GM10248 (cell line): Measurements from ENCODE around the gene AOC2.

Experiments used
- CTCF ChIA-PET: fragments of 300-600 bp; sonication (Branson Sonifier 250); formaldehyde crosslinking; extraction: SDS; loops from one replicate; lab custom pipeline; 2021; ENCODE audit warnings: antibody characterized with exemption; lab: Yijun Ruan, JAX
- POLR2A ChIA-PET: fragments of 350-650 bp; sonication (Branson Sonifier 250); formaldehyde crosslinking; extraction: SDS; loops from one replicate; lab custom pipeline; 2020; ENCODE audit warnings: antibody characterized with exemption; lab: Yijun Ruan, JAX
- DNase-seq: peaks from one replicate; pipeline ENCODE4 v3.0.0; 2012; ENCODE audit errors: extremely low spot score
- CTCF ChIP-seq: IDR thresholded peaks from 2 replicates; pipeline ENCODE4 v1.5.1; 2012; ENCODE audit warnings: mild to moderate bottlenecking, low read depth; ENCODE audit errors: extremely low read depth, missing control alignments, control extremely low read depth

AOC2 gene

GRCh38 chr17:42844271-42844670 is at the start of gene AOC2:
Gene AOC2 (plus strand): TSS chr17:42844580. CDS start chr17:42844627, 47 bp downstream.
- DNase-seq, result no peak
- CTCF ChIA-PET, result interaction anchor here (1.4 to 3.2 kb wide), 4 partner anchors 9 to 154 kb away, joined by 4 to 26 read pairs (median 12); partner anchors contain the start of genes BECN1, PSME3 and RPL27
- no peak for TF ChIP-seq CTCF
- POLR2A ChIA-PET, result no interaction called here

GRCh38 chr17:42795061-42795460 is 49.3 kb upstream of the AOC2 start:
- ChIA-PET POLR2A (no interaction called here), CTCF (interaction anchor here (1.1 to 1.6 kb wide), 6 partner anchors 9 to 31 kb away, joined by 3 to 5 read pairs (median 4); partner anchors contain the start of gene BECN1)
- no peak for TF ChIP-seq CTCF
- no peak for DNase-seq

GRCh38 chr17:42795465-42795864 is 48.9 kb upstream of the AOC2 start:
- ChIA-PET POLR2A (no interaction called here), CTCF (interaction anchor here (1.1 to 1.6 kb wide), 5 partner anchors 9 to 32 kb away, joined by 3 to 5 read pairs (median 4); partner anchors contain the start of gene BECN1)
- no peak for TF ChIP-seq CTCF
- DNase-seq, result no peak

- CTCF ChIA-PET, result interaction anchor here (0.9 to 1.6 kb wide), 4 partner anchors 25 to 614 kb away, joined by 3 to 5 read pairs (median 4); partner anchors contain the start of gene BECN1
- DNase-seq, result no peak
- no peak for TF ChIP-seq CTCF
- POLR2A ChIA-PET, result no interaction called here
These were observed 48.2 kb upstream of the AOC2 start for GRCh38 chr17:42796066-42796758.

GRCh38 chr17:42797067-42798007 is 47.0 kb upstream of the AOC2 start:
- ChIA-PET CTCF (interaction anchor here (0.9 to 2.1 kb wide), 7 partner anchors 11 to 616 kb away, joined by 3 to 6 read pairs (median 3); no protein-coding TSS in a partner anchor), POLR2A (no interaction called here)
- no peak for DNase-seq
- no peak for TF ChIP-seq CTCF

GRCh38 chr17:42798011-42798382 is 46.4 kb upstream of the AOC2 start:
- DNase-seq, result no peak
- TF ChIP-seq CTCF, result no peak
- ChIA-PET POLR2A (interaction anchor here (0.5 kb wide), 1 partner anchor 519 kb away, joined by 6 read pairs; no protein-coding TSS in a partner anchor), CTCF (interaction anchor here (1.1 to 2.1 kb wide), 7 partner anchors 11 to 537 kb away, joined by 3 to 7 read pairs (median 5); partner anchors contain the start of gene BECN1)
